Occipital lobe (tissue), 2 donors: ENCODE results near the gene OSBPL2. TPM values are rescaled to one million over a fixed set of nuclear protein-coding genes. Genes with fewer than 3 reads are reported as not detected.

Experiments
- DNase-seq: peaks from one replicate; lab custom pipeline; 2025; lab: John Stamatoyannopoulos, UW
- total RNA-seq: library from RNA; depleted of rRNA; stranded (reverse); fragments of >200 nt; gene quantifications from one replicate; pipeline ENCODE4 v1.2.3, GENCODE V29; 2014

OSBPL2 gene
- total RNA-seq, 1 donor from 2014 or later, result 39.8 TPM

- DNase-seq, result no peak
These were observed 44.7 kb downstream of the OSBPL2 start for GRCh38 chr20:62282877-62283503.

DNA sequence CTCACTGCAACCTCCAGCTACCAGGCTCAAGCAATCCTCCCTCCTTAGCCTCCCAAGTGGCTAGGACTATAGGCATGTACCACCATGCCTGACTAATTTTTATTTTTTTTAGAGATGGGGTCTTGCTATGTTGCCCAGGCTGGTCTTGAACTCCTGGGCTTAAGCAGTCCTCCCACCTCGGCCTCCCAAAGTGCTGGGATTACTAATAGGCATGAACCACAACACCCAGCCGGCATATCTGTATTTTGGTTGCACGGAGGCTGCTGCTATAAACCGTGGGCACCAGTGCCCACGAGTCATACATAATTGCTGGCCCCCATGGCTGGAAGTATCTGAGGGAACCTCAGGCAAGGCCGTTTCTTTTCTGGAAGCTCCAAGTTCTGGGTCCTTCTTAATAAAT is 46.1 kb downstream of the OSBPL2 start:
- DNase-seq, result no peak

DNA sequence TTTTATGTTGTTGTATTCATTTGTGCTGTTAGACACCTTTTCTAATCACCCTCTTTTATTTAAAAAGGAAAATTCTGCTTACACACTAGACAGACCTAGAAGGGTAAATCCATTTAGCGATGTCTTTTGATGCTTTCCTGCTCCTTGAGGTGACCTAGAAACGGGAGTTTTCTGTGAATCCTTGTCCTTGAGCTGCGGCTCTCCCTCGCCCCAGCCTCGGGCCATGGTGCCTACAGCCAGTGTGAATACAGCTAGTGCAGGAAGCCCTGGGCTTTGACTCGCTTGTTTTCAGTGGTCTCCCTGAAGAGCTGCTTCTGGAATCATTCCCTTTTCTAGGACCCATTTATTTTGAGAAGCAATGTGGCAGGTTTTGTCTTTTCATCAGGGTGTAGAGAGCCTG is 46.8 kb downstream of the OSBPL2 start:
- DNase-seq, result no peak

GRCh38 chr20:62285722-62286121 is 47.4 kb downstream of the OSBPL2 start:
- no peak for DNase-seq

- DNase-seq, result no peak
These were observed 48.3 kb downstream of the OSBPL2 start for GRCh38 chr20:62286493-62287064.

DNA sequence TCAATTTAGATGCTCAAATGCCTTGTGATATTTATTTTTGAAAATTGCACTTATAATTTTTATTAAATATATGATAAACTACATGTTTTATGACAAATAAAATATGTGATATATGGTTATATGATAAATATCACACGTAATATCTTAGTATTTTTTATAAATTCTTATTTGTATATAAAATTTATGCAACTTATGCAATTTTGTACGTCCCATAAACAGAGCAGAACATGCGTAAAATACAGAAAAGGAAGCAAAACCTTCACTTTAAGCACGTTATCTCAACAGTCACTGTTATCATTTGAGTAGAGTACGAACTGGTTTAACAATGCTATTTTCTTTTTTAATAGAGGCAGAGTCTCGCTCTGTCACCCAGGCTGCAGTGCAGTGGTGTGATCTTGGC is 48.8 kb downstream of the OSBPL2 start:
- no peak for DNase-seq

DNA sequence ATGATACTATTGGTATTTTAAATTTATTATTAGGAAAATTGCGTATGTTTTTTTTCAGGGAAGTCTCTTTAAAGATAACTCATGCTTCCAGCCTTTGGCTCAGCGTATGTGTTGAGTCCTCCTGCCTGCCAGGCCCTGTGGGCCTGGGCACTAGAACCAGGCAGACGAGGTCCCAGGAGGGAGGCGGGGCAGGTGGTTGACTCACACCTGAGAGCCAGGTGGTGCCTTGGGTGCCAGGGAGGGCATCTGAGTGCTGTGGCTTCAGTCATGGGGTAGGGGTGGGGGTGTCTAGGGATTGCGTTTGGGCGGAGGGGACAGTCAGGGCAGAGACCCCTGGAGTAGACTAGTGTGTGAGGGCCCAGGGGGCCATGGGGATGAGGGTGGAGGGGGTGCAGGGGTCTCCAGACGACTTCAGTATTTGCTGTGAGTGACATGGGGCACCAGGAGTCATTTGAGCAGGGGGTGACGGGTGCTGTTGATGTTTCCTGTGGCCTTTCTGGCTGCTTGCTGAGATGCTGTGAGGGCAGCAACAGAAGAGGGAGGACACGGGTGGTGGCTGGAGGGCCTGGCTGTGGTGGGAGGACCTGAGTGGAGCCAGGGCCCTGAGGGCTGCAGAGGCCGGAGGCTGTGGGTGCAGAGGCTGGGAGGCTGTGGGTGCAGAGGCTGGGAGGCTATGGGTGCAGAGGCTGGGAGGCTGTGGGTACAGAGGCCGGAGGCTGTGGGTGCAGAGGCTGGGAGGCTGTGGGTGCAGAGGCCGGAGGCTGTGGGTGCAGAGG is 49.6 kb downstream of the OSBPL2 start:
- no peak for DNase-seq

DNA sequence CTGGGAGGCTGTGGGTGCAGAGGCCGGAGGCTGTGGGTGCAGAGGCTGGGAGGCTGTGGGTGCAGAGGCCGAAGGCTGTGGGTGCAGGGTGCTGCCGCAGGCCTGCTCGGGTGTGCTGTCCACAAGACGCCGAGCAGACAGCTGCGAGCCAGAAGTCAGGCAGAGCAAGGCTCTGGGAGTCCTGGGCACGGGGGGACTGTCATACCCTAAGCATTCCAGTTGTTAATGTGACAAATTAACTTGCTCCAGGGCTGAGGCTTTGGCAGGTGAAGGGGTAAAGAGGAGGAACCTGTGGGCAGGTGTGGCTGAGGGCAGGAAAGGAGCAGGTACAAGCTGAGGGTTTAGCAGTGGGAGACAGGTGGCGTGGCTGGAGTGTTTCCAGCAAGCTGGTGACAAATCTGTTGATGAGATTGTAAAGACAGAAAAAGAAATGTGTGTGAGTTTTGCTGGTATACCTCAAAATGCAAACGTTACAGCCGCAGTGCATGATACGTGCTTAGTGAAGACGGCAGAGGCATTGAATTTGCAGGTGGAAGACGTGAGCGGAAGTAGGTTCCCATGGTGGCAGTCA is 50.3 kb downstream of the OSBPL2 start:
- no peak for DNase-seq

- DNase-seq, result no peak
These were observed 50.8 kb downstream of the OSBPL2 start for GRCh38 chr20:62289131-62289530.

- no peak for DNase-seq
These were observed 51.6 kb downstream of the OSBPL2 start for GRCh38 chr20:62289898-62290297.

DNA sequence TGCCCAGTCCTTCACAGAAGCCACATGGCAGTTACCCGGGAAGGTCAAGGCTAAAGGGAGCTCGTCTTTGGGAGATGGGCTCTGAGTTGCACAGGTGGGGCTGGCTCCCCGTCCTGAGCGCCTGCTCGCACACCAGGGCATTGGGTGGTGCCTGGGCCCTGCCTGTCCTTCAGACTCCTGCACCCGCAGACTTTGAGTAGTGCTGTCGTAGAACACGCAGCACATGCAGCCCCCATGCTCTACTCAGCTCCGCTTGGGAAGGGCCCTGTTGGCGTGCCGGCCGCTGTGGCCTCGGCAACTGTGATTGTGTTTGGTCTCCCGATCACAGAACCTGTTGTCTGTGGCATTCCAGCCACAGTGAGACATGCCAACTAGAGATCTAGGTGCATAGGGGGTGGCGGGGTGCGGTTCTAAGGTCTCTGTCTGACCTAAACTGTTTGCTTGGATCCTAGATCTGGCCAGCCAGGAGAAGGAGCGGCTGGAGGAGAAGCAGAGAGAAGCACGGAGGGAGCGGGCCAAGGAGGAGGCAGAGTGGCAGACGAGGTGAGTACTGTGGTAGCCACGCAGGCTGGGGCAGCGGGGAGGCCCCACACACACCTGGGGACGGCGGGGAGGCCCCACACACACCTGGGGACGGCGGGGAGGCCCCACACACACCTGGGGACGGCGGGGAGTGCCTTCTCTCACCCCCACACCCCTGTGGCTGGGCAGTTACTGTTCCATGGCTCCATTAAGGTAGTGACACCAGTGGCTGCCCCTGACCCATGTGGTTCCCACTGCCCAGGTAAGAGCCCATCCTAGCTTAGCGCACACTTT is 53.1 kb downstream of the OSBPL2 start:
- no peak for DNase-seq

DNA sequence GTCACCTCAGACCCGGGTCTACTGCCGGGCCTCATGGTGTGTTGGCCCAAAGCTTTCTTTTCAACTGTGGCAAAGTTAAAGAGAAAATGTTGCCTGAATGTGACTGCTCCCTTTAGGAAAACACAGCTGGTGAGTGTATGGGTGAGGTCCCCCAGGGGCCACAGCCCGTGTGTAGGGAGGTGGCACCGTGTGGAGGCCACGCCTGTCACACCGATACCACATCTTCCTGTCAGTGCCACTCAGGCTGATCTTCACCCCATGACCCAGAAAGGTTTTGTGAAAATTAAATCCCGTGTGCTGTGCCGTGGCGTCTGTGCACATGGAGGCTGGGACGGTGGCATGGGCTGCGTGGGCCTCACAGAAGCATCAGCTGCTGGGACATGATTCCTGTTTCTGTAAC is 53.8 kb downstream of the OSBPL2 start:
- no peak for DNase-seq

GRCh38 chr20:62293111-62293784 is 54.9 kb downstream of the OSBPL2 start:
- no peak for DNase-seq

- no peak for DNase-seq
These were observed 55.6 kb downstream of the OSBPL2 start for GRCh38 chr20:62293946-62294345.

GRCh38 chr20:62294516-62294915 is 56.2 kb downstream of the OSBPL2 start:
- no peak for DNase-seq

GRCh38 chr20:62296724-62297448 is 58.6 kb downstream of the OSBPL2 start:
- no peak for DNase-seq

- DNase-seq, result no peak
These were observed 59.3 kb downstream of the OSBPL2 start for GRCh38 chr20:62297449-62298227.

DNA sequence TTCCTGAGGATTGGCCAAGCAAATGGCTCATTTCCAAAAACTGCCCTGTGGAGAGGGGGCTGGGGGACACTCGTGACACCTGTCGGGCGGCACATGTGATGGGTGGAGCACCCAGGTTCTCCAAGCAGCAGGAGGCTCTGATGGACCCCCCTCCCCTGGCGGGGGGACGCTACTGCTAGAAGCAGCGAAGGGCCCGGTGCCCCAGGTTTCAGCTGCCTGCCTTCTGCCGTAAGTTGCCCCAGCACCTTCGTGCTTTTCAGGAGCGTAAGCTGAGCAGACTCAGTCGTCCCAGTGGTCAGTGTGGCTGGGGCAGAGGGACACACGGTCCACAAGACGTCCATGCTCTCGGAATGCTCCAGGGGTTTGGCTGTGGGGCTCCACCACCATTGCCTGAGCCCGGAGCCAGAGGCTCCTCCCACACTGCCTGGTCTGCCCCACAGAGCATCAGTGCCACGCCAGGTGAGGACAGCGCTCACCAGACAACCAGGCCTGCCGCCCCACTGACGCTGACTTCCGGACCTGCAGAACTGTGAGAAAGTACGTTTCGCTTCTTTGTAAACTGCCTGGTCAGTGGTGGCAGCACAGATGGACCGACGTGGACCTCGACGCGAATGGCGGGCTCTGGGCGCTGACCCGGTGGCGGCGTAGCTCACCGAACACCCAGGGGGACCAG is 60.4 kb downstream of the OSBPL2 start:
- DNase-seq, result no peak

DNA sequence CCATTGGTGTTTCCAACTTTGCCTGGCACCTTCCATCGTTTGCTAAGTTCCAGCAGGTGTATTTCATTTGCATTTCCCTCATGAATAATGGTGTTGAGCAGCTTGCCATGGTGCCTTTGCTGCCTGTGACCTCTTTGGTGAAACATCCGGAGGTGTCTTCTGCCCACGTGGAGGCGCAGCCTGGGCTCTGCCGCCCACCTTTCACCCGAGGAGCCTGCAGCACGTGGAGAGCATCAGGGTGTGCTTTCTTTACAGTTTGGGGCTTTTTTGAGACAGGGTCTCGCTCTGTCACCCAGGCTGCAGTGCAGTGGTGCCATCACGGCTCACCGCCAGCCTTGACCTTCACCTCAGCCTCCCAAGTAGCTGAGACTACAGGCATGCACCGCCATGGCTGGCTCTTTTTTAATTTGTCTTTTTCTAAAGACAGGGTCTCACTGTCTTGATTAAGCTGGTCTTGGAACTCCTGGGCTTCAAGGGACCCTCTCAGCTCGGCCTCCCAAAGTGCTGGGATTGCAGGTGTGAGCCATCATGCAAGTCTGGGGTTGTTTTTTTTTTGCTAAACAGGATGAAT is 61.4 kb downstream of the OSBPL2 start:
- DNase-seq, result no peak
